HUDEP-2 (cell line): ENCODE data around the gene BLM.

ENCODE experiments used
- DNase-seq, 76 experiments: peaks; one replicate each; lab custom pipeline; 2025; ENCODE audit not compliant: unreplicated experiment in 76 of 76; lab: John Stamatoyannopoulos, UW

BLM gene

GRCh38 chr15:90691369-90691768, 25.8 kb upstream of the BLM start:
- no peak for DNase-seq

GRCh38 chr15:90691982-90692773, 25.0 kb upstream of the BLM start:
- no peak for DNase-seq

- no peak for DNase-seq
Observed at GRCh38 chr15:90694987-90695386, 22.2 kb upstream of the BLM start.

GRCh38 chr15:90697175-90697574, 20.0 kb upstream of the BLM start:
- DNase-seq, result no peak

GRCh38 chr15:90698629-90699028, 18.5 kb upstream of the BLM start:
- no peak for DNase-seq

GRCh38 chr15:90701048-90701447, 16.1 kb upstream of the BLM start:
- DNase-seq, result no peak

- peak in 5 of 76 experiments; percentile 2 to 12 (median 3) for DNase-seq
Observed at GRCh38 chr15:90701880-90702630, 15.1 kb upstream of the BLM start.

GRCh38 chr15:90703455-90703854, 13.7 kb upstream of the BLM start:
- no peak for DNase-seq

- no peak for DNase-seq
Observed at GRCh38 chr15:90705212-90705611, 11.9 kb upstream of the BLM start.

- peak in 1 of 76 experiments; percentile 14 for DNase-seq
Observed at GRCh38 chr15:90706394-90707327, 10.5 kb upstream of the BLM start.

- DNase-seq, result no peak
Observed at GRCh38 chr15:90707489-90707888, 9.7 kb upstream of the BLM start.

GRCh38 chr15:90708516-90708915, 8.6 kb upstream of the BLM start:
- DNase-seq, result no peak

- no peak for DNase-seq
Observed at GRCh38 chr15:90709278-90709677, 7.9 kb upstream of the BLM start.

- DNase-seq, result no peak
Observed at GRCh38 chr15:90710436-90711027, 6.6 kb upstream of the BLM start.

GRCh38 chr15:90711418-90711824, 5.7 kb upstream of the BLM start:
- no peak for DNase-seq

- no peak for DNase-seq
Observed at GRCh38 chr15:90711842-90712241, 5.3 kb upstream of the BLM start.

- DNase-seq, result no peak
Observed at GRCh38 chr15:90713081-90713480, 4.1 kb upstream of the BLM start.

GRCh38 chr15:90716317-90716975, 700 bp upstream of the BLM start:
- DNase-seq, result peak in 4 of 76 experiments; percentile 14 to 71 (median 33)

- DNase-seq, result peak in 6 of 76 experiments; percentile 8 to 22 (median 14)
Observed at GRCh38 chr15:90718232-90718631, 1.1 kb downstream of the BLM start.

- DNase-seq, result no peak
Observed at GRCh38 chr15:90720131-90720530, 3.0 kb downstream of the BLM start.
